Esophagus squamous epithelium (tissue), 4 donors: ENCODE data around the gene CUBN.

Source experiments
- POLR2A ChIP-seq, 4 donors: fragments of 450-650 bp; IDR thresholded peaks; one replicate each; pipeline ENCODE4 v1.6.1; 2017; ENCODE audit warnings: antibody characterized with exemption in 4 of 4, mild to moderate bottlenecking in 4 of 4, moderate library complexity in 3 of 4
- TF ChIP-seq, protein P1 (sequence below), 6 experiments: fragments of 450-650 bp in 4 of 6; fragments of 200-600 bp in 2 of 6; sonication (generic) in 2 of 6; IDR thresholded peaks; one replicate each; pipeline ENCODE4 v1.5.1; 2016 to 2019; ENCODE audit warnings: antibody characterized with exemption in 6 of 6, mild to moderate bottlenecking in 4 of 6, moderate library complexity in 4 of 6

- TF ChIP-seq, protein P1, sequence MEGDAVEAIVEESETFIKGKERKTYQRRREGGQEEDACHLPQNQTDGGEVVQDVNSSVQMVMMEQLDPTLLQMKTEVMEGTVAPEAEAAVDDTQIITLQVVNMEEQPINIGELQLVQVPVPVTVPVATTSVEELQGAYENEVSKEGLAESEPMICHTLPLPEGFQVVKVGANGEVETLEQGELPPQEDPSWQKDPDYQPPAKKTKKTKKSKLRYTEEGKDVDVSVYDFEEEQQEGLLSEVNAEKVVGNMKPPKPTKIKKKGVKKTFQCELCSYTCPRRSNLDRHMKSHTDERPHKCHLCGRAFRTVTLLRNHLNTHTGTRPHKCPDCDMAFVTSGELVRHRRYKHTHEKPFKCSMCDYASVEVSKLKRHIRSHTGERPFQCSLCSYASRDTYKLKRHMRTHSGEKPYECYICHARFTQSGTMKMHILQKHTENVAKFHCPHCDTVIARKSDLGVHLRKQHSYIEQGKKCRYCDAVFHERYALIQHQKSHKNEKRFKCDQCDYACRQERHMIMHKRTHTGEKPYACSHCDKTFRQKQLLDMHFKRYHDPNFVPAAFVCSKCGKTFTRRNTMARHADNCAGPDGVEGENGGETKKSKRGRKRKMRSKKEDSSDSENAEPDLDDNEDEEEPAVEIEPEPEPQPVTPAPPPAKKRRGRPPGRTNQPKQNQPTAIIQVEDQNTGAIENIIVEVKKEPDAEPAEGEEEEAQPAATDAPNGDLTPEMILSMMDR (IDR thresholded peaks at IDR 0.05): no peak
- no peak for TF ChIP-seq POLR2A (IDR thresholded peaks at IDR 0.05)
Observed at GRCh38 chr10:16950656-16951601, 178.7 kb downstream of the CUBN start.
